Measurements from ENCODE around the gene COMMD9. TPM values are rescaled to one million over a fixed set of nuclear protein-coding genes. Genes with fewer than 3 reads are reported as not detected.

The COMMD9 gene
- total and polyA plus RNA-seq, 2 experiments from 2014 or later: 22.4 to 44.1 TPM

GRCh38 chr11:36253238-36253637 lies 36.0 kb downstream of the COMMD9 start:
- Mint-ChIP-seq H3K36me3 (ENCODE audit: low read depth) (peaks cover 3% of the 10 kb centered on the region; the same call in 1 of the 3 replicates), H3K27ac (no peak overlapping the region), H3K27me3 (ENCODE audit: insufficient read depth, low read depth, poor library complexity) (peaks cover 2% of the 10 kb centered on the region), H3K4me3 (no peak overlapping the region), H3K9me3 (no peaks in the 10 kb centered on the region; the same call in 2 of the 3 replicates), H3K4me1 (peaks cover 2% of the 10 kb centered on the region; the same call in 2 of the 3 replicates)
- Histone ChIP-seq H3K4me1 (ENCODE audit: insufficient read depth) (no peaks in the 10 kb centered on the region), H3K4me3 (no peak overlapping the region), H3K27me3 (ENCODE audit: insufficient read depth) (no peaks in the 10 kb centered on the region), H3K9me2 (ENCODE audit: insufficient read depth) (peaks cover 3% of the 10 kb centered on the region; the same call in 1 of the 2 replicates), H3K79me2 (replicated peaks; ENCODE audit: insufficient read depth) (no peaks in the 10 kb centered on the region), H4K20me1 (replicated peaks; ENCODE audit: insufficient read depth) (no peaks in the 10 kb centered on the region), H3K27ac (ENCODE audit: low read depth) (no peak overlapping the region), H2AFZ (no peak overlapping the region), H3F3A (replicated peaks; ENCODE audit: low read depth) (no peaks in the 10 kb centered on the region), H3K4me2 (no peak overlapping the region), H3K36me3 (ENCODE audit: insufficient read depth) (no peaks in the 10 kb centered on the region)
- DNase-seq (ENCODE audit: low spot score): peak; percentile 7
- no peak; the same call in 2 of the 3 replicates for ATAC-seq
- TF ChIP-seq, protein P1, sequence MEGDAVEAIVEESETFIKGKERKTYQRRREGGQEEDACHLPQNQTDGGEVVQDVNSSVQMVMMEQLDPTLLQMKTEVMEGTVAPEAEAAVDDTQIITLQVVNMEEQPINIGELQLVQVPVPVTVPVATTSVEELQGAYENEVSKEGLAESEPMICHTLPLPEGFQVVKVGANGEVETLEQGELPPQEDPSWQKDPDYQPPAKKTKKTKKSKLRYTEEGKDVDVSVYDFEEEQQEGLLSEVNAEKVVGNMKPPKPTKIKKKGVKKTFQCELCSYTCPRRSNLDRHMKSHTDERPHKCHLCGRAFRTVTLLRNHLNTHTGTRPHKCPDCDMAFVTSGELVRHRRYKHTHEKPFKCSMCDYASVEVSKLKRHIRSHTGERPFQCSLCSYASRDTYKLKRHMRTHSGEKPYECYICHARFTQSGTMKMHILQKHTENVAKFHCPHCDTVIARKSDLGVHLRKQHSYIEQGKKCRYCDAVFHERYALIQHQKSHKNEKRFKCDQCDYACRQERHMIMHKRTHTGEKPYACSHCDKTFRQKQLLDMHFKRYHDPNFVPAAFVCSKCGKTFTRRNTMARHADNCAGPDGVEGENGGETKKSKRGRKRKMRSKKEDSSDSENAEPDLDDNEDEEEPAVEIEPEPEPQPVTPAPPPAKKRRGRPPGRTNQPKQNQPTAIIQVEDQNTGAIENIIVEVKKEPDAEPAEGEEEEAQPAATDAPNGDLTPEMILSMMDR (conservative IDR thresholded peaks at IDR 0.05; ENCODE audit: low read depth in 2 of 2): no peak
- TF ChIP-seq, protein P2, sequence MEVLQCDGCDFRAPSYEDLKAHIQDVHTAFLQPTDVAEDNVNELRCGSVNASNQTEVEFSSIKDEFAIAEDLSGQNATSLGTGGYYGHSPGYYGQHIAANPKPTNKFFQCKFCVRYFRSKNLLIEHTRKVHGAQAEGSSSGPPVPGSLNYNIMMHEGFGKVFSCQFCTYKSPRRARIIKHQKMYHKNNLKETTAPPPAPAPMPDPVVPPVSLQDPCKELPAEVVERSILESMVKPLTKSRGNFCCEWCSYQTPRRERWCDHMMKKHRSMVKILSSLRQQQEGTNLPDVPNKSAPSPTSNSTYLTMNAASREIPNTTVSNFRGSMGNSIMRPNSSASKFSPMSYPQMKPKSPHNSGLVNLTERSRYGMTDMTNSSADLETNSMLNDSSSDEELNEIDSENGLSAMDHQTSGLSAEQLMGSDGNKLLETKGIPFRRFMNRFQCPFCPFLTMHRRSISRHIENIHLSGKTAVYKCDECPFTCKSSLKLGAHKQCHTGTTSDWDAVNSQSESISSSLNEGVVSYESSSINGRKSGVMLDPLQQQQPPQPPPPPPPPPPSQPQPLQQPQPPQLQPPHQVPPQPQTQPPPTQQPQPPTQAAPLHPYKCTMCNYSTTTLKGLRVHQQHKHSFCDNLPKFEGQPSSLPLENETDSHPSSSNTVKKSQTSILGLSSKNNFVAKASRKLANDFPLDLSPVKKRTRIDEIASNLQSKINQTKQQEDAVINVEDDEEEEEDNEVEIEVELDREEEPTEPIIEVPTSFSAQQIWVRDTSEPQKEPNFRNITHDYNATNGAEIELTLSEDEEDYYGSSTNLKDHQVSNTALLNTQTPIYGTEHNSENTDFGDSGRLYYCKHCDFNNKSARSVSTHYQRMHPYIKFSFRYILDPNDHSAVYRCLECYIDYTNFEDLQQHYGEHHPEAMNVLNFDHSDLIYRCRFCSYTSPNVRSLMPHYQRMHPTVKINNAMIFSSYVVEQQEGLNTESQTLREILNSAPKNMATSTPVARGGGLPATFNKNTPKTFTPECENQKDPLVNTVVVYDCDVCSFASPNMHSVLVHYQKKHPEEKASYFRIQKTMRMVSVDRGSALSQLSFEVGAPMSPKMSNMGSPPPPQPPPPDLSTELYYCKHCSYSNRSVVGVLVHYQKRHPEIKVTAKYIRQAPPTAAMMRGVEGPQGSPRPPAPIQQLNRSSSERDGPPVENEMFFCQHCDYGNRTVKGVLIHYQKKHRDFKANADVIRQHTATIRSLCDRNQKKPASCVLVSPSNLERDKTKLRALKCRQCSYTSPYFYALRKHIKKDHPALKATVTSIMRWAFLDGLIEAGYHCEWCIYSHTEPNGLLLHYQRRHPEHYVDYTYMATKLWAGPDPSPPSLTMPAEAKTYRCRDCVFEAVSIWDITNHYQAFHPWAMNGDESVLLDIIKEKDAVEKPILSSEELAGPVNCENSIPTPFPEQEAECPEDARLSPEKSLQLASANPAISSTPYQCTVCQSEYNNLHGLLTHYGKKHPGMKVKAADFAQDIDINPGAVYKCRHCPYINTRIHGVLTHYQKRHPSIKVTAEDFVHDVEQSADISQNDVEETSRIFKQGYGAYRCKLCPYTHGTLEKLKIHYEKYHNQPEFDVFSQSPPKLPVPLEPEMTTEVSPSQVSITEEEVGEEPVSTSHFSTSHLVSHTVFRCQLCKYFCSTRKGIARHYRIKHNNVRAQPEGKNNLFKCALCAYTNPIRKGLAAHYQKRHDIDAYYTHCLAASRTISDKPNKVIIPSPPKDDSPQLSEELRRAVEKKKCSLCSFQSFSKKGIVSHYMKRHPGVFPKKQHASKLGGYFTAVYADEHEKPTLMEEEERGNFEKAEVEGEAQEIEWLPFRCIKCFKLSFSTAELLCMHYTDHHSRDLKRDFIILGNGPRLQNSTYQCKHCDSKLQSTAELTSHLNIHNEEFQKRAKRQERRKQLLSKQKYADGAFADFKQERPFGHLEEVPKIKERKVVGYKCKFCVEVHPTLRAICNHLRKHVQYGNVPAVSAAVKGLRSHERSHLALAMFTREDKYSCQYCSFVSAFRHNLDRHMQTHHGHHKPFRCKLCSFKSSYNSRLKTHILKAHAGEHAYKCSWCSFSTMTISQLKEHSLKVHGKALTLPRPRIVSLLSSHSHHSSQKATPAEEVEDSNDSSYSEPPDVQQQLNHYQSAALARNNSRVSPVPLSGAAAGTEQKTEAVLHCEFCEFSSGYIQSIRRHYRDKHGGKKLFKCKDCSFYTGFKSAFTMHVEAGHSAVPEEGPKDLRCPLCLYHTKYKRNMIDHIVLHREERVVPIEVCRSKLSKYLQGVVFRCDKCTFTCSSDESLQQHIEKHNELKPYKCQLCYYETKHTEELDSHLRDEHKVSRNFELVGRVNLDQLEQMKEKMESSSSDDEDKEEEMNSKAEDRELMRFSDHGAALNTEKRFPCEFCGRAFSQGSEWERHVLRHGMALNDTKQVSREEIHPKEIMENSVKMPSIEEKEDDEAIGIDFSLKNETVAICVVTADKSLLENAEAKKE (CRISPR knock-in tag; IDR thresholded peaks at IDR 0.05): no peak
- TF ChIP-seq CREB1 (CRISPR knock-in tag; IDR thresholded peaks at IDR 0.05; ENCODE audit: low read depth): no peak
- no peak for TF ChIP-seq NANOG (IDR thresholded peaks at IDR 0.05; ENCODE audit: borderline replicate concordance)
- TF ChIP-seq STAT1 (IDR thresholded peaks at IDR 0.05; ENCODE audit: unreplicated experiment): no peak
- TF ChIP-seq ZNF331 (CRISPR knock-in tag; IDR thresholded peaks at IDR 0.05; ENCODE audit: low read depth): no peak
- TF ChIP-seq, protein P3, sequence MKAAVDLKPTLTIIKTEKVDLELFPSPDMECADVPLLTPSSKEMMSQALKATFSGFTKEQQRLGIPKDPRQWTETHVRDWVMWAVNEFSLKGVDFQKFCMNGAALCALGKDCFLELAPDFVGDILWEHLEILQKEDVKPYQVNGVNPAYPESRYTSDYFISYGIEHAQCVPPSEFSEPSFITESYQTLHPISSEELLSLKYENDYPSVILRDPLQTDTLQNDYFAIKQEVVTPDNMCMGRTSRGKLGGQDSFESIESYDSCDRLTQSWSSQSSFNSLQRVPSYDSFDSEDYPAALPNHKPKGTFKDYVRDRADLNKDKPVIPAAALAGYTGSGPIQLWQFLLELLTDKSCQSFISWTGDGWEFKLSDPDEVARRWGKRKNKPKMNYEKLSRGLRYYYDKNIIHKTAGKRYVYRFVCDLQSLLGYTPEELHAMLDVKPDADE (IDR thresholded peaks at IDR 0.05): no peak
- TF ChIP-seq POLR2AphosphoS5 (IDR thresholded peaks at IDR 0.05; ENCODE audit: low read depth): no peak
- TF ChIP-seq, protein P4, sequence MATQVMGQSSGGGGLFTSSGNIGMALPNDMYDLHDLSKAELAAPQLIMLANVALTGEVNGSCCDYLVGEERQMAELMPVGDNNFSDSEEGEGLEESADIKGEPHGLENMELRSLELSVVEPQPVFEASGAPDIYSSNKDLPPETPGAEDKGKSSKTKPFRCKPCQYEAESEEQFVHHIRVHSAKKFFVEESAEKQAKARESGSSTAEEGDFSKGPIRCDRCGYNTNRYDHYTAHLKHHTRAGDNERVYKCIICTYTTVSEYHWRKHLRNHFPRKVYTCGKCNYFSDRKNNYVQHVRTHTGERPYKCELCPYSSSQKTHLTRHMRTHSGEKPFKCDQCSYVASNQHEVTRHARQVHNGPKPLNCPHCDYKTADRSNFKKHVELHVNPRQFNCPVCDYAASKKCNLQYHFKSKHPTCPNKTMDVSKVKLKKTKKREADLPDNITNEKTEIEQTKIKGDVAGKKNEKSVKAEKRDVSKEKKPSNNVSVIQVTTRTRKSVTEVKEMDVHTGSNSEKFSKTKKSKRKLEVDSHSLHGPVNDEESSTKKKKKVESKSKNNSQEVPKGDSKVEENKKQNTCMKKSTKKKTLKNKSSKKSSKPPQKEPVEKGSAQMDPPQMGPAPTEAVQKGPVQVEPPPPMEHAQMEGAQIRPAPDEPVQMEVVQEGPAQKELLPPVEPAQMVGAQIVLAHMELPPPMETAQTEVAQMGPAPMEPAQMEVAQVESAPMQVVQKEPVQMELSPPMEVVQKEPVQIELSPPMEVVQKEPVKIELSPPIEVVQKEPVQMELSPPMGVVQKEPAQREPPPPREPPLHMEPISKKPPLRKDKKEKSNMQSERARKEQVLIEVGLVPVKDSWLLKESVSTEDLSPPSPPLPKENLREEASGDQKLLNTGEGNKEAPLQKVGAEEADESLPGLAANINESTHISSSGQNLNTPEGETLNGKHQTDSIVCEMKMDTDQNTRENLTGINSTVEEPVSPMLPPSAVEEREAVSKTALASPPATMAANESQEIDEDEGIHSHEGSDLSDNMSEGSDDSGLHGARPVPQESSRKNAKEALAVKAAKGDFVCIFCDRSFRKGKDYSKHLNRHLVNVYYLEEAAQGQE (IDR thresholded peaks at IDR 0.05; ENCODE audit: unreplicated experiment): no peak
- no peak for TF ChIP-seq JUNB (IDR thresholded peaks at IDR 0.05; ENCODE audit: unreplicated experiment)
- no peak for TF ChIP-seq EZH2phosphoT487 (IDR thresholded peaks at IDR 0.05; ENCODE audit: unreplicated experiment)
- no peak for TF ChIP-seq EZH2 (IDR thresholded peaks at IDR 0.05; ENCODE audit: low read depth, unreplicated experiment)
- TF ChIP-seq ZNF114 (CRISPR knock-in tag; IDR thresholded peaks at IDR 0.05): no peak

Measured in GM23338 (cell line).